Measurements from ENCODE around the gene COL6A3.
"Not testable (repeated sequence)": the region's sequence is repeated elsewhere in the genome, so short reads cannot be mapped to it uniquely, and the experiment has no call there.

Gene COL6A3

GRCh38 chr2:237411683-237412423, 2.1 kb downstream of the COL6A3 start:
- DNase-seq: no peak

GRCh38 chr2:237411092-237411601, 2.8 kb downstream of the COL6A3 start:
- no peak for DNase-seq

- DNase-seq: not testable (repeated sequence)
Observed at GRCh38 chr2:237409263-237409662, 4.7 kb downstream of the COL6A3 start.

GRCh38 chr2:237408335-237409000, 5.5 kb downstream of the COL6A3 start:
- no peak for DNase-seq

GRCh38 chr2:237407700-237408099, 6.3 kb downstream of the COL6A3 start:
- no peak for DNase-seq

GRCh38 chr2:237406371-237406895, 7.5 kb downstream of the COL6A3 start:
- no peak for DNase-seq

GRCh38 chr2:237405605-237406004, 8.4 kb downstream of the COL6A3 start:
- no peak for DNase-seq

GRCh38 chr2:237405006-237405559, 8.9 kb downstream of the COL6A3 start:
- DNase-seq: no peak

GRCh38 chr2:237404413-237404812, 9.6 kb downstream of the COL6A3 start:
- no peak for DNase-seq

GRCh38 chr2:237403024-237403882, 10.7 kb downstream of the COL6A3 start:
- no peak for DNase-seq

GRCh38 chr2:237400199-237400598, 13.8 kb downstream of the COL6A3 start:
- no peak for DNase-seq

- DNase-seq: no peak
Observed at GRCh38 chr2:237397072-237397471, 16.9 kb downstream of the COL6A3 start.

GRCh38 chr2:237393523-237393922, 20.4 kb downstream of the COL6A3 start:
- no peak for DNase-seq

GRCh38 chr2:237392186-237392585, 21.8 kb downstream of the COL6A3 start:
- no peak for DNase-seq

GRCh38 chr2:237391140-237391539, 22.8 kb downstream of the COL6A3 start:
- DNase-seq: no peak

GRCh38 chr2:237390235-237390634, 23.7 kb downstream of the COL6A3 start:
- no peak for DNase-seq

GRCh38 chr2:237389831-237390230, 24.1 kb downstream of the COL6A3 start:
- no peak for DNase-seq

- no peak for DNase-seq
Observed at GRCh38 chr2:237388036-237388435, 25.9 kb downstream of the COL6A3 start.

GRCh38 chr2:237384672-237385020, 29.3 kb downstream of the COL6A3 start:
- DNase-seq: no peak

- DNase-seq: no peak
Observed at GRCh38 chr2:237383991-237384671, 29.8 kb downstream of the COL6A3 start.

GRCh38 chr2:237380768-237381167, 33.2 kb downstream of the COL6A3 start:
- DNase-seq: no peak

GRCh38 chr2:237379636-237380035, 34.3 kb downstream of the COL6A3 start:
- DNase-seq: no peak

All from activated naive CD4-positive, alpha-beta T cell (primary cell).